Endometrial microvascular endothelial cells (primary cell): ENCODE data around the gene TXNDC8. TPM values are rescaled to one million over a fixed set of nuclear protein-coding genes. Genes with fewer than 3 reads are reported as not detected.
"Not testable (repeated sequence)": the region's sequence is repeated elsewhere in the genome, so short reads cannot be mapped to it uniquely, and the experiment has no call there.

Source experiments
- in situ Hi-C: cut with HindIII; loops from 2 replicates; pipeline ENCODE4 v1.10.0; 2017; ENCODE audit warnings: low sequenced_read_pairs, low pct_unique_long_range_greater_than_20kb; ENCODE audit errors: inconsistent ontology term
- total RNA-seq: library from RNA; depleted of rRNA; stranded (reverse); fragments of >200 nt; gene quantifications from one replicate; pipeline ENCODE4 v1.2.3, GENCODE V29; 2015; ENCODE audit errors: inconsistent ontology term

TXNDC8 gene
- total RNA-seq = not detected

GRCh38 chr9:110337727-110338126 lies at the start of gene TXNDC8:
TSS of gene TXNDC8 (minus strand) at chr9:110337863.
- in situ Hi-C loops = no loop called here

- in situ Hi-C loops = no loop called here
These were observed 45.8 kb upstream of the TXNDC8 start for GRCh38 chr9:110383491-110383890.

DNA sequence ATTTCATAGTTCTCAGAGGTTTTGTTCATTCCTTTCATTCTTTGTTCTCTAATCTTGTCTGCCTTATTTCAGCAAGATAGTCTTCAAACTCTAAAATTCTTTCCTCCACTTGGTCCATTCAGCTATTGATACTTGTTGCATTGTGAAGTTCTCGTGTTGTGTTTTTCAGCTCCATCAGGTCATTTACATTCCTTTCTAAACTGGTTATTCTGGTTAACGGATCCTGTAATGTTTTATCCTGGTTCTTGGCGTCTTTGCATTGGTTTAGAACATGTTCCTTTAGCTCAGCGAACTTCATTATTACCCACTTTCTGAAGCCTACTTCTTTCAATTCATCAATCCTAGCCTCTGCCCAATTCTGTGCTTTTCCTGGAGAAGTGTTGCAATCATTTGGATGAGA lies 45.1 kb upstream of the TXNDC8 start:
- in situ Hi-C loops = no loop called here

DNA sequence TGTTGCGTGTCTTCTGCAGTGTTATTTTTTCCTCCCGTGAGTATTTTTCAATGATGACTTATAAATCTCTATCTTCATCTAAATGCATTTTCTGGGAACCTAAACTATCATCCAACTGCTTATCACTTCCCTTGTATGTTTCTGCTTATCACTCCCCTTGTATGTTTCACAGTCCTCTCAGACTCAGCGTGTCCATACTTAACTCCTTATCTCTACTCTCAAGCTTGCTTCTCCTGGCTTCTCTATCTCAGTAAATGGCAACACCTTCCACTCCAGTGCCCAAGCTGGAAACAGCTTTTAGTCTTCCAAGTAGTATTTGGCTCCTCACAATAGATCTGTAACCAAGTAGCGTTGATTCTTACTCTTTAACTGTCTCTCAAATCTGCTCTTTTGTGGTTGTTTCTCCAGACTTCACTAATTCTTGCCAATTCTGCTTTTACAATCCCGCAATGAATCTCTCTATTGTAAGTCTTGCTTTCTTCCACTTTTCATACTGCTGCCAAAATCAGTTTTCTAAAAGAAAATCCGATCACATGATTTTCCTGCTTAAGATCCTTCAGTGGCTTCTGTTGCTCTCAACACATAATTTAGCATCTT lies 33.8 kb upstream of the TXNDC8 start:
- in situ Hi-C loops = no loop called here

- in situ Hi-C loops = no loop called here
These were observed 32.7 kb upstream of the TXNDC8 start for GRCh38 chr9:110370315-110370714.

DNA sequence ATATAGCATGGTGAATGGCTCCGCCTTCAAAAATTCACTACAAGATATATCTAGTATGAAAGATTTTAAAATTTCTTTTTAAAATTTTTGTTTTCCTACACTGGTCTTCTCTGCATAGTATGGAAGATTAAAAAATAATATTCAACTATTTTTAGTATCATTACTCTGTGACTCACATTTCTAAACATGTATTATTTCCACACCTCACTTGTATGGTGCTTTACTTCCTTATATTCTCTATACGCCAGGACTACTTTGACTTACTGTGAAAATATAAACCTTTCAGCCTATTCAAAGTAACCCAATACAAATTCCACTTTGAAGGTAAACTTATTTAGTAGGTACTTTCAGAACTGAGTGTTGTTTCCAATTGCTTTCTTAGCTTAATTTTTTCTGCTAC lies 26.8 kb upstream of the TXNDC8 start:
- in situ Hi-C loops = no loop called here

DNA sequence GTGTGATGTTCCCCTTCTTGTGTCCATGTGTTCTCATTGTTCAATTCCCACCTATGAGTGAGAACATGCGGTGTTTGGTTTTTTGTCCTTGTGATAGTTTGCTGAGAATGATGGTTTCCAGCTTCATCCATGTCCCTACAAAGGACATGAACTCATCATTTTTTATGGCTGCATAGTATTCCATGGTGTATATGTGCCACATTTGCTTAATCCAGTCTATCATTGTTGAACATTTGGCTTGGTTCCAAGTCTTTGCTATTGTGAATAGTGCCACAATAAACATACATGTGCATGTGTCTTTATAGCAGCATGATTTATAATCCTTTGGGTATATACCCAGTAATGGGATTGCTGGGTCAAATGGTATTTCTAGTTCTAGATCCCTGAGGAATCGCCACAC lies 21.3 kb upstream of the TXNDC8 start:
- in situ Hi-C loops = not testable (repeated sequence)

- in situ Hi-C loops = no loop called here
These were observed 19.8 kb upstream of the TXNDC8 start for GRCh38 chr9:110357505-110357904.

DNA sequence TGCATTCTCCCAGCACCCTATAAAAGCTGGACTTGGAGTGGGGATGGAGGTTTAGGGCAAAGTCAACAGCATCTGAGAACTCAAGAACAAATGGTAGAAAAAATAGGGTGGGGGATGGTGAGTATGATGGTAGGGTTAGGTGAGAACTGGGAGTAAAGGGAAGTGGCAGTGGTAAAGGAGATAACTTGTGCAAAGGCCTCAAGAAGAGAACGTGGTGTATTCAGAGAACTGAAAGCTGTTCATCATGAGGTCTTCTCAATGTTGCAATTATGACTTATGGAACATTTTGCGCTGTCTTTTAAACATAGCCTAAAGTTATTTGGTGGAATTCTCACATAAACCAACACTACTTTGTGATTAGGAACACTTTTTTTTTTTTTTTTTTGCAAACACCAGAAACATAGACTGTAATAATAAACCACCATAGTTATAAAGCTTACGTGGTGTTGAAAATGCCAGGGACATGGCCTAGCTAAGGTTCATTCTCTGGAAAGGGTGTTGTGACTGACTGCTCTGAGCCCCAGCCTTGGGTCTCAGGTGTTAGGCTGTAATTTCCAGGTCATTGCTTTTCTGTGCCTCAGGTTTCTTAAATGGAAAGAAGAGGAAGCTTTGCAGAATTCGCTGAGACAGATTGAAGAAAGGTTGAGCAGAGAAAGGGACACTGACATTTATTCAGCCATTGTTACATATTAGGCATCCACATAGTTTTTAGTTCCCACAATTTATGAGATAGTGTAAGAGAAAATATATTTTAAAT lies 19.2 kb upstream of the TXNDC8 start:
- in situ Hi-C loops = no loop called here

GRCh38 chr9:110355911-110356310 lies 18.2 kb upstream of the TXNDC8 start:
- in situ Hi-C loops = no loop called here

DNA sequence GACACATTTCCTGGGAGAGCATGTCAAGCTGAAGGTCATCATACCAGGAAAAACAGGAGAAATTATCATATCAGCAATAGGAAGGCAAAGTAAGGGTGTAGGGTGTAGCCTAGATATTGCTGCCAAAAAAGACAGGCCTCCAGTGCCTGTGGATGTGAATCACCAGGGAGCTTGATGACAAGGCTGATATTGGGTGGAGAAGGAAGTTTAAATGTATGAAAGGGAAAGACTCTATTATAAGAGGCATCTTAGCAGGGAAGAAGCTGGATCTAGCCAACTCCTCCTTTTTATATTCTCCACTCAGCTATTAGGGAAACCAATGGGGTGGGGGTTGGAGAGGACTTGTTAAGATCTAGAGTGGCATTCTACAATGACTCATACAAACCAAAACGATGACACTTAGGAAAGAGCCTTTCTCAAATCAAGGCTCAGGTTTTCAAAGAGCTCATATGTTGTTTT lies 13.4 kb upstream of the TXNDC8 start:
- in situ Hi-C loops = no loop called here

GRCh38 chr9:110346325-110346724 lies 8.7 kb upstream of the TXNDC8 start:
- in situ Hi-C loops = no loop called here

DNA sequence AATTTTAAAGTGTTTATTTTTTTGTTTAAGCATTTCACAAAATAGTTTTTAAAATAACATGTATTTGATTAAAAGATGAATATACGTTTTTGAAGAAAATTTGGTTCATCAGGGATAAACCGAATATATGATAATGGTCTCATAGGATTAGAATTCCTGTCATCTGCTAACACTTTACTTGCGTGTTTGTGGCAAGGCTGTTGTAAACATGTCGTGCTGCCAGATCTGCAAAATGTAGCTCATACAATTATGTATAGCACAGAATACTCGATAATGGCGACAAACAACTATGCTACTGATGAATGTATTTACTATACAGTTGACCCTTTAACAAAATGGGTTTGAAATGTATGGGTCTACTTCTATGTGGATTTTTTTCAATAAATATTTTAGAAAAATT lies 7.2 kb upstream of the TXNDC8 start:
- in situ Hi-C loops = no loop called here

DNA sequence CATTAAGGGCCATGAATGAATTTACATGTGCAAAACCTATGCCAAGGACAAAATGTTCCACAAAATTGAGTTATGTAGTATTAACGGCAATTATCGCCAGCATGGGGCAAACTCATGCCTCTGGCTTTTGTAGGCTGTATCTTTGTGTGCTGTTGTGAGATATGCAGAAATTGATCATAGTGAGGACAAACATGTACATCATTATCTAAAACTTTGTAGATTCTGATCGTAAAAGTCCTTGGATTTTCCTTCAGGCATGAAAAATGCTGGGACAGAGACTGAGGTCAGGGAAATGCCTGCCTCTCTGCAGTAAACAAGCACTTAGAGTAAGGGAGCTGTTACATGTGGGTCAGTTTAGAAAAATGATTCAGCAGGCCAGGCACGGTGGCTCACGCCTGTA lies 5.9 kb upstream of the TXNDC8 start:
- in situ Hi-C loops = no loop called here

DNA sequence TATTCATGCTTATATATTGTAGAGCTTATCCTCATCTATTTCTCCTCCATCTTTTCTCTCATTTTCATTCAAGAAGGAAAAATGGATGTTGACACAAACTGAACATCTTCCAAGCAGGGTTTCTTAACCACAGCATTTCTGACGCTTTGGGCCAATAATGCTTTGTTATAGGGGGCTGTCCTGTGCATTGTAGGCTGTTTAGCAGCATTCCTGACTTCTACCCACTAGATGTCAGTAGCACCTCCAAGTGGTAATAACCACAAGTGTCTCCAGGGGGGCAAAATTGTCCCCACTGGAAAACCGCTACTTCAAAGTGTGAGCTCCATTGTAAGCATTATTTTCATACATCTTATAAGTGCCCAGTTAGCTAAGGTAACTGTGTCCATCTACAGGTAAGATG lies 2.6 kb upstream of the TXNDC8 start:
- in situ Hi-C loops = no loop called here

- in situ Hi-C loops = no loop called here
These were observed 480 bp upstream of the TXNDC8 start for GRCh38 chr9:110338143-110338542.

DNA sequence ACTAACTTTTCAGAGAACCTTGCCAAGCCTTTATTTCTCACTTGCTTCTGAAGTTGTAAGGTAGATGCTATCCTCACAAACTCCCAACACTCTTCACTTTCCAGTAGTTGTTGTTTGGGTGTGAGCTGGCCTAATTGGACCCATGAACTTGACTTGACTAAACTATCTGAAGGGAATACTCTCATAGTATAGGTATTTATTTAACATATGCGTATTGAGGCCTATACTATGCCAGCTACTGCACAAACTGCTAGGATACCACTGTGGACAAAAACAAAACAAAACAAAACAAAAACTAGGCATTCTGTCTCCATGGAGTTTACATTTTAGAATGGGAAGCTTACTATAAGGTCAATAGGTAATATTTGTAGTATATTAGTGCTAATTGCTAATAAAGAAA lies 1.3 kb downstream of the TXNDC8 start:
- in situ Hi-C loops = no loop called here

DNA sequence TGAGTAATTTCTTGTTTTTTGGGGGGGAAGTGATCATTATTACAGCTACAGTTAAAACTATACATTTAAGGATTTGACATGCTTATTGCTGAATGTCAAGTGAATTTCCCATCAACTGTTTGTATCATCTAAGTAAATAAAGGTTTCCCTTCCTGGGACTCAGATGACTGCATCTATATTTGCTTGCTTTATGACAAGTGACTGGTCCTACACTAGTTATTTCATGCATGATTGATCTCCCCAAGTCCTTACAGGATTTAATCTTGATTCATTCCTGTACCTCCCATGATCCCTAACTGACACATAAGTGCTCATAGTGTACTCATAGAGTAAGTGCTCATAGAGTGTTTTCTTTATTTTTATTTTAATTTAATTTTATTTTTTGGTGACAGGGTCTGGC lies 2.8 kb downstream of the TXNDC8 start:
- in situ Hi-C loops = no loop called here

- in situ Hi-C loops = no loop called here
These were observed 3.5 kb downstream of the TXNDC8 start for GRCh38 chr9:110334183-110334582.

GRCh38 chr9:110332766-110333165 lies 4.9 kb downstream of the TXNDC8 start:
- in situ Hi-C loops = no loop called here
